B cell (primary cell): ENCODE measurements around the gene ADCY2. TPM values are rescaled to one million over a fixed set of nuclear protein-coding genes. Genes with fewer than 3 reads are reported as not detected.

Source experiments
- ATAC-seq: fragments of 200-7000 bp; cut with Tn5 transposase; one replicate; pipeline ENCODE4 v1.10.0; 2021; ENCODE audit warnings: low read depth, mild to moderate bottlenecking, moderate number of reproducible peaks, moderate library complexity
- CTCF ChIA-PET: fragments of 350-600 bp; sonication (Branson Sonifier 250); formaldehyde crosslinking; loops from one replicate; lab custom pipeline; 2021; ENCODE audit warnings: antibody characterized with exemption, inconsistent platforms; lab: Charles Lee
- POLR2A ChIA-PET: fragments of 350-600 bp; sonication (Branson Sonifier 250); formaldehyde crosslinking; loops from one replicate; lab custom pipeline; 2021; ENCODE audit warnings: antibody characterized with exemption; lab: Charles Lee
- DNase-seq: peaks from one replicate; pipeline ENCODE4 v3.0.0; 2013
- H2AFZ ChIP-seq: 2 replicates; pipeline ENCODE4 v1.6.1; 2012; ENCODE audit warnings: mild to moderate bottlenecking, low read depth, low read length; ENCODE audit not compliant: insufficient read depth, poor library complexity, severe bottlenecking
- H3K27ac ChIP-seq, 2 donors: 1 replicate in 1 of 2; 2 replicates in 1 of 2; pipeline ENCODE4 v1.5.1; 2012 to 2013; ENCODE audit warnings: low read length in 2 of 2, mild to moderate bottlenecking in 2 of 2, moderate library complexity in 1 of 2
- H3K27me3 ChIP-seq, 4 experiments: fragments of 200-600 bp in 1 of 4; sonication (generic) in 1 of 4; replicated peaks in 1 of 4; 1 replicate in 2 of 4; 2 replicates in 2 of 4; pipeline versions ENCODE4 v1.6.1 to v1.7.0; 2013 to 2016; ENCODE audit warnings: low read length in 3 of 4, mild to moderate bottlenecking in 2 of 4, mixed read lengths in 1 of 4, moderate library complexity in 1 of 4; ENCODE audit not compliant: insufficient read depth in 4 of 4, control insufficient read depth in 3 of 4; ENCODE audit errors: control extremely low read depth in 1 of 4
- H3K36me3 ChIP-seq, 2 experiments: replicated peaks in 1 of 2; 1 replicate in 1 of 2; 2 replicates in 1 of 2; pipeline versions ENCODE4 v1.6.1 to v1.7.1; 2013; ENCODE audit warnings: low read length in 1 of 2; ENCODE audit not compliant: insufficient read depth in 2 of 2, control insufficient read depth in 1 of 2; ENCODE audit errors: control extremely low read depth in 1 of 2, extremely low read depth in 1 of 2
- H3K4me1 ChIP-seq, 2 donors: fragments of 200-600 bp in 1 of 2; sonication (generic) in 1 of 2; 1 replicate in 1 of 2; 2 replicates in 1 of 2; pipeline versions ENCODE4 v1.5.1 to v1.6.1; 2013 to 2017; ENCODE audit warnings: low read length in 2 of 2; ENCODE audit not compliant: control insufficient read depth in 2 of 2, insufficient read depth in 2 of 2
- H3K4me2 ChIP-seq: replicated peaks from 2 replicates; pipeline ENCODE3; 2012; ENCODE audit warnings: mild to moderate bottlenecking, low read depth, low read length; ENCODE audit not compliant: poor library complexity, severe bottlenecking
- H3K4me3 ChIP-seq, 5 experiments: fragments of 200-600 bp in 1 of 5; sonication (generic) in 1 of 5; 1 replicate in 3 of 5; 2 replicates in 2 of 5; pipeline versions ENCODE4 v1.5.1 to v1.7.0; 2011 to 2016; ENCODE audit warnings: low read length in 4 of 5, mild to moderate bottlenecking in 4 of 5, low read depth in 2 of 5, control low read depth in 1 of 5, moderate library complexity in 1 of 5; ENCODE audit not compliant: insufficient read depth in 1 of 5; ENCODE audit errors: control extremely low read depth in 1 of 5, extremely low read depth in 1 of 5
- H3K79me2 ChIP-seq: fragments of 200-600 bp; sonication (generic); one replicate; pipeline ENCODE4 v1.6.0; 2016; ENCODE audit warnings: low read length; ENCODE audit not compliant: control insufficient read depth, insufficient read depth
- H3K9ac ChIP-seq: fragments of 200-600 bp; sonication (generic); 2 replicates; pipeline ENCODE4 v1.6.1; 2017; ENCODE audit warnings: mild to moderate bottlenecking, low read length, moderate library complexity
- H3K9me3 ChIP-seq, 3 donors: one replicate each; pipeline versions ENCODE4 v1.6.1 to v1.7.1; 2013; ENCODE audit warnings: low read length in 2 of 3; ENCODE audit not compliant: control insufficient read depth in 2 of 3, insufficient read depth in 1 of 3; ENCODE audit errors: control extremely low read depth in 1 of 3
- H4K20me1 ChIP-seq: 2 replicates; pipeline ENCODE4 v1.6.0; 2012; ENCODE audit warnings: mild to moderate bottlenecking, low read length; ENCODE audit not compliant: insufficient read depth, control insufficient read depth, poor library complexity, severe bottlenecking
- H3K27ac Mint-ChIP-seq: one replicate; pipeline ENCODE4 v1.8.0; 2021; ENCODE audit warnings: mixed read lengths
- H3K27me3 Mint-ChIP-seq: one replicate; pipeline ENCODE4 v1.8.0; 2021; ENCODE audit warnings: mixed read lengths
- H3K4me1 Mint-ChIP-seq: one replicate; pipeline ENCODE4 v1.8.0; 2021; ENCODE audit warnings: mixed read lengths
- H3K4me3 Mint-ChIP-seq: one replicate; pipeline ENCODE4 v1.8.0; 2021; ENCODE audit warnings: mixed read lengths
- H3K9me3 Mint-ChIP-seq: one replicate; pipeline ENCODE4 v1.8.0; 2022; ENCODE audit warnings: mixed read lengths; ENCODE audit not compliant: insufficient read depth
- CTCF ChIP-seq: fragments of 200-600 bp; IDR thresholded peaks from one replicate; pipeline ENCODE4 v1.8.0; 2022; ENCODE audit warnings: antibody characterized with exemption, mild to moderate bottlenecking
- EZH2 ChIP-seq: IDR thresholded peaks from 2 replicates; pipeline ENCODE4 v1.6.1; 2012; ENCODE audit warnings: borderline replicate concordance, low read depth, mild to moderate bottlenecking, moderate library complexity, low read length; ENCODE audit not compliant: insufficient read depth, poor library complexity, severe bottlenecking
- WGBS: methylation state at CpG from one replicate; pipeline ENCODE4 v1.1.5; 2013; ENCODE audit warnings: missing lambda C conversion rate; ENCODE audit not compliant: insufficient coverage; 5-methylcytosine and 5-hydroxymethylcytosine counted together
- intact Hi-C: fragments of 100-400 bp; cut with micrococcal nuclease; formaldehyde crosslinking; loops from one replicate; pipeline ENCODE4 v1.10.0; 2022
- polyA plus RNA-seq: library from polyadenylated mRNA; depleted of rRNA; stranded (reverse); fragments of >200 nt; gene quantifications from 2 replicates; pipeline ENCODE4 v1.2.3, GENCODE V29; 2012
- total RNA-seq, 2 donors: library from RNA; stranded (reverse); fragments of 120-200 nt in 1 of 2; gene quantifications; 1 replicate in 1 of 2; 2 replicates in 1 of 2; pipeline versions ENCODE4 v1.2.3 to v1.2.4, GENCODE V29; 2013 to 2022

ADCY2 gene
- total and polyA plus RNA-seq, 2 donors (not counting 1 experiment from before 2014, with no cell fraction given), result not detected

GRCh38 chr5:7813576-7813975 is 417.6 kb downstream of the ADCY2 start:
- Histone ChIP-seq H2AFZ (no peak overlapping the region), H3K9ac (no peak overlapping the region), H3K36me3 (no peaks in the 10 kb centered on the region), H3K27ac (no peak overlapping the region), H3K4me1 (peaks cover 0 to 5% of the 10 kb centered on the region in 2 donors), H4K20me1 (no peaks in the 10 kb centered on the region), H3K79me2 (no peaks in the 10 kb centered on the region), H3K27me3 (peaks cover 0 to 19% (median 4%) of the 10 kb centered on the region in 4 experiments), H3K4me3 (no peak overlapping the region), H3K4me2 (no peak overlapping the region), H3K9me3 (no peaks in the 10 kb centered on the region)
- ChIA-PET CTCF (interaction anchor here (1.2 kb wide), 1 partner anchor 20 kb away, joined by 3 read pairs; no protein-coding TSS in a partner anchor), POLR2A (no interaction called here)
- no peak for DNase-seq
- Mint-ChIP-seq H3K27ac (no peak overlapping the region), H3K4me3 (no peak overlapping the region), H3K9me3 (no peaks in the 10 kb centered on the region), H3K4me1 (no peaks in the 10 kb centered on the region), H3K27me3 (peaks cover 47% of the 10 kb centered on the region)
- intact Hi-C loops, result no loop called here
- TF ChIP-seq EZH2 (no peak), CTCF (no peak)
- ATAC-seq, result no peak
- no CpG with 5 or more reads among the region's 3 CpGs for whole genome bisulfite sequencing

- ChIA-PET CTCF (no interaction called here), POLR2A (no interaction called here)
- Histone ChIP-seq H3K4me1 (peaks cover 0 to 5% of the 10 kb centered on the region in 2 donors), H3K9ac (no peak overlapping the region), H2AFZ (no peak overlapping the region), H3K4me3 (no peak overlapping the region), H4K20me1 (no peaks in the 10 kb centered on the region), H3K4me2 (no peak overlapping the region), H3K36me3 (no peaks in the 10 kb centered on the region), H3K9me3 (no peaks in the 10 kb centered on the region), H3K27me3 (peaks cover 0 to 19% (median 4%) of the 10 kb centered on the region in 4 experiments), H3K79me2 (no peaks in the 10 kb centered on the region), H3K27ac (no peak overlapping the region)
- ATAC-seq, result no peak
- intact Hi-C loops, result no loop called here
- H3K9me3 Mint-ChIP-seq, result no peaks in the 10 kb centered on the region
- H3K27ac Mint-ChIP-seq, result no peak overlapping the region
- DNase-seq, result no peak
- H3K27me3 Mint-ChIP-seq, result peaks cover 50% of the 10 kb centered on the region
- H3K4me1 Mint-ChIP-seq, result no peaks in the 10 kb centered on the region
- WGBS, result 92% methylated on average over 8 of the region's 10 CpGs
- TF ChIP-seq CTCF, result no peak
- TF ChIP-seq EZH2, result no peak
- no peak overlapping the region for H3K4me3 Mint-ChIP-seq
Measured at GRCh38 chr5:7814816-7815215, 418.9 kb downstream of the ADCY2 start.
